ENCODE measurements around the gene DDR2. TPM values are rescaled to one million over a fixed set of nuclear protein-coding genes. Genes with fewer than 3 reads are reported as not detected.

The DDR2 gene
- total RNA-seq, 1 experiment from 2014 or later: 1.9 TPM

DNA sequence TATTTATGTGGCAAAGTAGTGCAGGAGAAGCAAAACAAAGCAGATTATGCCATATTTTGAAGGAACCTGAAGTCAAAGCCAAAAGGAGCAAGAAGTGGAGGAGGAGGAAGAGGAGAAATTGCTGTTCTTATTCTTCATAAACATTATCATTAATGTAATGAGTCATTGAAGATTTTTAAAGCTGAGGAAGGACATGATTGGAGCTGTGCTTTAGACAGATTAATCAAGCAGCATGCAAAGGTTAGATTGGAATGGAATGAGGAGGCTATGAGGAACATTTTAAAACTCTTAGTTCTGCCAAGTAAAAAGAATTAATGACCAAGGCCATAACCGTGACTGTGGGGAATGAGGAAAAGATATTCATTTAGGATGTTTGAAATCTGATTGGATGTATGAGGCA lies 125.2 kb downstream of the DDR2 start:
- ATAC-seq: no peak
- H3K27ac ChIP-seq (ENCODE audit: low read length): no peak overlapping the region
- no peaks in the 10 kb centered on the region for H3K4me1 ChIP-seq (ENCODE audit: control insufficient read depth, insufficient read depth, low read length)
- TF ChIP-seq, protein P1, sequence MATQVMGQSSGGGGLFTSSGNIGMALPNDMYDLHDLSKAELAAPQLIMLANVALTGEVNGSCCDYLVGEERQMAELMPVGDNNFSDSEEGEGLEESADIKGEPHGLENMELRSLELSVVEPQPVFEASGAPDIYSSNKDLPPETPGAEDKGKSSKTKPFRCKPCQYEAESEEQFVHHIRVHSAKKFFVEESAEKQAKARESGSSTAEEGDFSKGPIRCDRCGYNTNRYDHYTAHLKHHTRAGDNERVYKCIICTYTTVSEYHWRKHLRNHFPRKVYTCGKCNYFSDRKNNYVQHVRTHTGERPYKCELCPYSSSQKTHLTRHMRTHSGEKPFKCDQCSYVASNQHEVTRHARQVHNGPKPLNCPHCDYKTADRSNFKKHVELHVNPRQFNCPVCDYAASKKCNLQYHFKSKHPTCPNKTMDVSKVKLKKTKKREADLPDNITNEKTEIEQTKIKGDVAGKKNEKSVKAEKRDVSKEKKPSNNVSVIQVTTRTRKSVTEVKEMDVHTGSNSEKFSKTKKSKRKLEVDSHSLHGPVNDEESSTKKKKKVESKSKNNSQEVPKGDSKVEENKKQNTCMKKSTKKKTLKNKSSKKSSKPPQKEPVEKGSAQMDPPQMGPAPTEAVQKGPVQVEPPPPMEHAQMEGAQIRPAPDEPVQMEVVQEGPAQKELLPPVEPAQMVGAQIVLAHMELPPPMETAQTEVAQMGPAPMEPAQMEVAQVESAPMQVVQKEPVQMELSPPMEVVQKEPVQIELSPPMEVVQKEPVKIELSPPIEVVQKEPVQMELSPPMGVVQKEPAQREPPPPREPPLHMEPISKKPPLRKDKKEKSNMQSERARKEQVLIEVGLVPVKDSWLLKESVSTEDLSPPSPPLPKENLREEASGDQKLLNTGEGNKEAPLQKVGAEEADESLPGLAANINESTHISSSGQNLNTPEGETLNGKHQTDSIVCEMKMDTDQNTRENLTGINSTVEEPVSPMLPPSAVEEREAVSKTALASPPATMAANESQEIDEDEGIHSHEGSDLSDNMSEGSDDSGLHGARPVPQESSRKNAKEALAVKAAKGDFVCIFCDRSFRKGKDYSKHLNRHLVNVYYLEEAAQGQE (IDR thresholded peaks at IDR 0.05; ENCODE audit: insufficient read depth in 1 of 2, low read depth in 2 of 2, low read length in 1 of 2): no peak
- TF ChIP-seq CTCF (IDR thresholded peaks at IDR 0.05): no peak
- no peak for TF ChIP-seq POLR2AphosphoS5 (IDR thresholded peaks at IDR 0.05; ENCODE audit: low read depth, low read length)
- TF ChIP-seq TCF7L2 (IDR thresholded peaks at IDR 0.05; ENCODE audit: low read depth, low read length): no peak
- no peak for TF ChIP-seq SIN3A (IDR thresholded peaks at IDR 0.05; ENCODE audit: borderline replicate concordance, insufficient read depth, low read depth, low read length)
- intact Hi-C loops (cut with micrococcal nuclease; ENCODE audit: unreplicated experiment): no loop called here
- no peaks in the 10 kb centered on the region for H3K9me3 ChIP-seq (ENCODE audit: control insufficient read depth, insufficient read depth, low read depth, low read length)
- CTCF ChIA-PET: no interaction called here
- in situ Hi-C loops (cut with HindIII; ENCODE audit: low pct_unique_long_range_greater_than_20kb, low sequenced_read_pairs): no loop called here
- POLR2A ChIA-PET: no interaction called here
- BruUV-seq (replicated peaks): no TSS peak
- no peak for DNase-seq (ENCODE audit: low read depth, low spot score)
- no peaks in the 10 kb centered on the region for H3K27me3 ChIP-seq (ENCODE audit: control insufficient read depth, insufficient read depth, low read length)
- H3K4me3 ChIP-seq (ENCODE audit: low read depth in 2 of 2, low read length in 2 of 2): no peak overlapping the region
- H3K36me3 ChIP-seq (ENCODE audit: control insufficient read depth, insufficient read depth, low read length): no peaks in the 10 kb centered on the region

DNA sequence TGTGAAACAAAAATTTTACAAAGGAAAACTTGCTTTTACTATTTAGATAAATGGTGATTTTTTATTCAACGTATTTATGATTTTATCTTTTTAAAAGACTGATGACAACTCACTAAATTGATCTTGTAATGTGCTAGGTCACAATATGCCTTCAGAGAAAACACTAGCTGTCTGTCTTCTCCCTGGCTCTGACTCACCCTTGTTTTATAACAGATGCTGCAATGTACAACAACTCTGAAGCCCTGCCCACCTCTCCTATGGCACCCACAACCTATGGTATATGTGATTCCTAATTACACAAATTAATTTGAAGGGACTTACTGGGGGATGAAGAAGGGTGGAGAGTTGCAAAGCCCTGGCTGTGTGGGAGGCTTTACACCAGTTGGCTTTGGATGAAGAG lies 133.5 kb downstream of the DDR2 start:
- Histone ChIP-seq H3K4me3 (ENCODE audit: low read depth in 2 of 2, low read length in 2 of 2) (no peak overlapping the region), H3K9me3 (ENCODE audit: control insufficient read depth, insufficient read depth, low read depth, low read length) (no peaks in the 10 kb centered on the region), H3K4me1 (ENCODE audit: control insufficient read depth, insufficient read depth, low read length) (no peaks in the 10 kb centered on the region), H3K36me3 (ENCODE audit: control insufficient read depth, insufficient read depth, low read length) (no peaks in the 10 kb centered on the region), H3K27ac (ENCODE audit: low read length) (no peak overlapping the region), H3K27me3 (ENCODE audit: control insufficient read depth, insufficient read depth, low read length) (no peaks in the 10 kb centered on the region)
- ChIA-PET CTCF (no interaction called here), POLR2A (no interaction called here)
- in situ Hi-C loops (cut with HindIII; ENCODE audit: low pct_unique_long_range_greater_than_20kb, low sequenced_read_pairs): no loop called here
- no peak for DNase-seq (ENCODE audit: low read depth, low spot score)
- intact Hi-C loops (cut with micrococcal nuclease; ENCODE audit: unreplicated experiment): no loop called here
- no peak for ATAC-seq
- TF ChIP-seq TCF7L2 (IDR thresholded peaks at IDR 0.05; ENCODE audit: low read depth, low read length) (no peak), POLR2AphosphoS5 (IDR thresholded peaks at IDR 0.05; ENCODE audit: low read depth, low read length) (no peak), CTCF (IDR thresholded peaks at IDR 0.05) (no peak), SIN3A (IDR thresholded peaks at IDR 0.05; ENCODE audit: borderline replicate concordance, insufficient read depth, low read depth, low read length) (no peak)
- TF ChIP-seq, protein P1 (IDR thresholded peaks at IDR 0.05; ENCODE audit: insufficient read depth in 1 of 2, low read depth in 2 of 2, low read length in 1 of 2): no peak
- BruUV-seq (replicated peaks): no TSS peak
